NCI-H128 (cell line): ENCODE data around the gene SLC25A11.
A peak's percentile ranks its signal among the peaks of the same experiment; 100 is the strongest.

Experiments
- DNase-seq: peaks from one replicate; lab custom pipeline; 2025; ENCODE audit not compliant: unreplicated experiment; lab: John Stamatoyannopoulos, UW

SLC25A11 gene

DNA sequence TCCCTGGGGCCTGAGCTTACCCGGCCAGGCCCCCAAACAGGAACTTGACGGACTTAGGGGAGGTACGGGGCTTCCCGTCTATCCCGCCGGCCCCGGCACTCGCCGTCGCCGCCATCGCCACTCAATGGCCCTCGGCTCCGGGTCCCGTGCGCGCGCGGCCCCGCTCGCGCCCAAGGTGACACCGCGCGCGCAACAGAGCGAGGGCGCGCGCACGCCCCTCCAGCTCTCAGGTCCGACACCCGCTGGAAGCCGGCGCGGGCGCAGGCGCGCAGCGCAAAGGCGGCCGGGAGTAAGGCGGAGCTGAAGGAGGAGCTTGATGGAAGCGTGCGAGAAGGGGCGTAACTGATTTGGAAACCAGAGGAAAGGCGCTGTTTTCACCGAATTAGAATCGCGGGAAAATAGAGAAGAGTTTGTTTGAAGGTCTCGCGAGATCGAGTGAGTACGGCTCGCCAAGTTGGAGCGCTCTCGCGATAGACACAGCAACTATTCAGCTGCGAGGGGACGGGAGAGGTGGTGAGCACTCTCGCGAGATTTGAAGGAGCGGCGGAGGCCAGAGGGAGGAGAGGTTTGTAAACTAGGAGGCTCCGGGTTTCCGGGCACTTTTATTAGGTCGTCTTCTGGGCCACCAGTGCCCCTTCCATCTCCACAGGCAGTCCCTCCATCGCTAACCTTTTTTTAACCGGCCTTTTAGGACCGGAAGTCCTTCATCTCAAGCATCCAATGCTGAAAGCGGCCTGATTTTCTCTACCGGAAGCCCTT, at the start of gene SLC25A11, which contains the start of gene RNF167:
SLC25A11 (minus strand) TSS at position 251 of the 759 bp plus-strand sequence; CDS start at position 115, 136 bp downstream.
RNF167 (plus strand) TSS at position 473 of the 759 bp plus-strand sequence. CDS start 642 bp downstream, outside the sequence.
- DNase-seq = peak; percentile 93

DNA sequence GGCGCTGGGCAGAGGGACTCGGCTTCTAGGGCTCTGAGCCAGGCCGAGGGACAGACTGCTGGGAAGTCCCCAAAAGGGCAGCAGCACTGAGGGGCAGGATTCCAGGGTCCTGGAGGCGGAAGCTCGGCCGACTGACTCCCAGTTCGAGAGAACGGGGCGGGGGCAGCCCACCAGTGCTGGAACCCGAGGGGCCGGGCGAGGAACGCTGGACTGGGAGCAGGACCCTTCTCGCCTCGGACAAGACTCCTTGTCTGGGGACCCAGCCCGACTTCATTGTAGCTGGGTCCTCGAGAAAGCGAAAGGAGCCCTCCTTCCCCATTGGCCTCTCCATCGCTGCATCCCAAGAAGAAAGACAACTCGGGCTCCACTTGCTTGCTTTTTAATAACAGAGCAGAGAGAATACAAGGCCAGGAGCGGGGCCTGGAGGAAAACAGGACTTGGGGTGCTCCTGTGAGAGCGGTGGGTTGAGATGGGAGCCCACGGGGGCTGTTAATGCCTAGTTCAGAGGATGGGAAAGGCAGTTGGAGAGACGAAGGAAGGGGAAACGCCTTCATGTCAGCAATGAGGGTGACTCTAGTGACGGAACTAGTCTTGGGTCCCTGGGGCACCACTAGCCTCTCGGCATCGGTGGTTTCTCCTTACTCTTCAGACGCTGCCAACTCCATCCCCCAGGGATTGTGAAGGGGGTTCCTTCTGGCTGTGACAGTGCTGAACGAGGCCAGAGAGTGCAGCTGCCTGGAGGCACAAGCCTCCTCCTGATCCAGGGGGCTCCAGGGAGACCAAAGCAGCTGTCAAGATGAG, 48.1 kb upstream of the SLC25A11 start:
- no peak for DNase-seq

- DNase-seq = no peak
These were observed 47.3 kb upstream of the SLC25A11 start, which contains the start of gene CAMTA2 for GRCh38 chr17:4986951-4987766. Gene CAMTA2 (minus strand): TSS chr17:4987675. CDS start chr17:4986222, 1,453 bp downstream.

GRCh38 chr17:4986403-4986802, 46.6 kb upstream of the SLC25A11 start:
- no peak for DNase-seq

- DNase-seq = no peak
These were observed 42.5 kb upstream of the SLC25A11 start for GRCh38 chr17:4982305-4982704.

- no peak for DNase-seq
These were observed 40.9 kb upstream of the SLC25A11 start for GRCh38 chr17:4980644-4981216.

DNA sequence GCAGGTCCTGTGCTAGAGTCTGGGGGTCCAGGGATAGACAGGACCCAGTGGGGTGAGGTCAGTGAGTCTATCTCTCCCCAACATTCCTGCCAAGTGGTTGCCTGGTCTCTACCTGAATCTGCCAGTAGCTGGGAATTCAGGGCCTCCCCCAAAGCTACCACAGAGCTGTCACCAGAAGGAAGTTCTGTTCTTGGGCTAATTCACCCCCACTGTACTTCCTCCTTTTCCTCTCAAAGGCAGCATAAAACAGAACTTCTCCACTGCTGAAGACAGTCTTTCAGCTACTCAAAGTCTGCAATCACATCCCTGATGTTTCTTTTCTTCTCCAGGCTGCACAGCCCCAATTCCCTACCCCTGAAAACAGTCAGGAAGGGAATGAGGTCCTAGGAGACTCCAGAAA, 38.9 kb upstream of the SLC25A11 start:
- DNase-seq = no peak

DNA sequence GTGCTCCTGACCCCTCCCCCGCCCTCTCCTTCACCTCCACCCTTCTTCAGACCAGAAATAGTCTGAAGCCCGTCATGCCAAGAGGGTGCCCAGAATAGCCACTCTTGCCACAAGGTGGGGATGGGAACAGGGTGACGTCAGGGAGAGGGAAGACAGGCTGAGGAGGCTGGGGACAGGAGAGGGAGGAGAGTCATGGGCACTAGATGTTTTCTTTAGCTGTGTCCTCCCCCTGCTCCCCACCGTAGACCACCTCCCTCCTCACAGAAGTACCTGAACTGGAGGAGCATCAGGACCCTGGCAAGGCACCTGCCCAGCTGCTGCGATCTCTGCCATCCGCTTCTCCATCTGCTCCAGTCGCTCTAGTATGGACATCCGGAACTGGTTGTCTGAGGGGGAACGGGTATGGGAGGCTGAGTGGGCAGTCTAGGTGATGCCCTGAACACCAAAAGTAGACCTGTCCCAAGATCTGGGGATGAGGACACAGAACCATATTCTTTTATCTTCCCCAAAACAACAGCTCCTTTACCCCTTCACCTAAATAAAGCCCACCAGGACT, 34.3 kb upstream of the SLC25A11 start:
- DNase-seq = no peak

- DNase-seq = no peak
These were observed 33.6 kb upstream of the SLC25A11 start for GRCh38 chr17:4973256-4974114.

DNA sequence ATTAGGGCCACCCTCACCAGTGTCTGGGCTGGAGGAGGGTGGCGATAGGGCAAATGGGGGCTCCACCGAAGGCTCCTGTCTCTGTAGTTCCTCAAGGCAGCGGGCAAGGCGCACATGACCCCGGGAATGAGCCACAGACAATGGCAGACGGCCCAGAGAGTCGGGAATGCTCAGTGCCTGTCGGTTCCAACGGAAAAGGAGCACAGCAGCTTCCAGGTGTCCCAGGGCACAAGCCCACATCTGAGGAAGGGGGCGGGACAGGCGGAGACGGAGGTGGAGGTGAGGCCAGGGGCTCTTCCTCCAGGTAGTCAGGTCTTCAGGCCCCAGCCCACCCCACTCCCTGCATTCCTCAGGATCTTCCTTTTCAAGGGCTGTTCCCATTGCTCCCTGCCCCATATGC, 32.9 kb upstream of the SLC25A11 start:
- no peak for DNase-seq

DNA sequence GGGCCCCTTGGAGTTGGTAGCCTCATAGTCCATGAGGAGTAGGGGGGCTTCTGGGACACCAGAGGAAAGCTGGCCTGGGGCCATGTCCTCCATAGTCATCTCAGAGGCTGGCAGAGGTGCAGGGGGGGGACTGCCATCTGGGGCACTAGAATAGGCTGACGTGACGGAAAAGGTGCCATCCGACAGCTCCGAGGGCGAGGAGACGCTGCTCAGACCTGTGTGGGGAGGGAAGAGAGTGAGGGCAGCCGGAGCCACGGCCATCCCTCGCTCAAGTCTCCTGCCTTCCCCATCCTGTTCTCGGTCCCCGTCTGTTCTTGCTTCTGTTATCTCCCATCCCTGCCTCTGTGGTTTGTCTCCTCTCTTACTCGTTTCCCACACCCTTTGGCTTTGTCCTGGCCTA, 32.5 kb upstream of the SLC25A11 start:
- DNase-seq = no peak

GRCh38 chr17:4971826-4972225, 32.0 kb upstream of the SLC25A11 start:
- no peak for DNase-seq

DNA sequence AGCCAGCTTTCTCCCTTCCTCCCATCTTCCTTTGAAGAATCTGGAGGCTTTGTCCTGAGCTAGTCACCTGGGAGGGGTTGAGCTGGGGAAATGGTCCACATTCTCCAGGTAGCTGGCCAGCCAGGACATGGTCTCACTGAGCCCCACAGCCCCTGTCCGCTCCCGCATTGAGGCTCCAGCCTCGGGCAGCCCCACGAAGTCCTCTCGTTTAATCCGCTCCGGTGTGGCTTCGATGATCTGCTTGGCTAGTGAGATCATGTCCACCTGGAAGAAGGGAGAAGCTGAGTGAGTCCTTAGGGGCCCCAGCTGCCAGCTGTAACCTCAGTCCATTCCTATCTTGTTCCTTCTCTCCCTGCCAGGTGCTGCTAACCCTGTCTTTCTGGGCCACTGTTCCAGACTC, 30.4 kb upstream of the SLC25A11 start:
- DNase-seq = no peak

DNA sequence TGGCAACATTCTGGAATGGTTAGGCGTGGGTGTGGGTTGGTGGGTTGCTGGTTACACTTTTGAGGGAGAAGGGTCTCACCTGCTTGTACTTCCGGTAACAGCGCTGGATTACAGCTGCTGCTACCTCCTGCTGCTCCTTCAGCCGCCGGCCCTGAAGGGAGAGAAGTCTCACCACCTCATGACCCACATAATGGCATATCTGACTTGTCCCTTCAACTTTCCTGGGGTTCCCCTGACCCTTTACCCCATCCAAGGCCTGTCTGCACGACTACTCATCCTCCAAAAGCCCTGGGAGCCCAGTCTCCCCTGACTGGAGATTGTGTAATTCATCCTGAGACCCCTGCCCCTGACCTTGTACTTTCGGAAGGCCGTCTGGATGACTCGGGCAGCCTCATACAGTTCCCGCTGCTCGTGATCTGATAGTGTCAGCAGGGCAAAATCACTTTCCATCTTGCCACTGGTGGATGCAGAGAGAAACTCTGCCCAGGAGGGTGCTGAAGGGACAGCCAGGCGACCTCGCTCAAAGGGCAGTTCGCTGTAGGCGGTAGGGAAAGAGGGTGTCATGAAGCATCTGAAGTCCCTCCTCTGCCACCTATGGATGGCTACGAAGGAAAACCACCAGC, 29.8 kb upstream of the SLC25A11 start:
- DNase-seq = no peak

GRCh38 chr17:4969047-4969550, 29.3 kb upstream of the SLC25A11 start:
- no peak for DNase-seq

- no peak for DNase-seq
These were observed 28.7 kb upstream of the SLC25A11 start for GRCh38 chr17:4968486-4969046.

DNA sequence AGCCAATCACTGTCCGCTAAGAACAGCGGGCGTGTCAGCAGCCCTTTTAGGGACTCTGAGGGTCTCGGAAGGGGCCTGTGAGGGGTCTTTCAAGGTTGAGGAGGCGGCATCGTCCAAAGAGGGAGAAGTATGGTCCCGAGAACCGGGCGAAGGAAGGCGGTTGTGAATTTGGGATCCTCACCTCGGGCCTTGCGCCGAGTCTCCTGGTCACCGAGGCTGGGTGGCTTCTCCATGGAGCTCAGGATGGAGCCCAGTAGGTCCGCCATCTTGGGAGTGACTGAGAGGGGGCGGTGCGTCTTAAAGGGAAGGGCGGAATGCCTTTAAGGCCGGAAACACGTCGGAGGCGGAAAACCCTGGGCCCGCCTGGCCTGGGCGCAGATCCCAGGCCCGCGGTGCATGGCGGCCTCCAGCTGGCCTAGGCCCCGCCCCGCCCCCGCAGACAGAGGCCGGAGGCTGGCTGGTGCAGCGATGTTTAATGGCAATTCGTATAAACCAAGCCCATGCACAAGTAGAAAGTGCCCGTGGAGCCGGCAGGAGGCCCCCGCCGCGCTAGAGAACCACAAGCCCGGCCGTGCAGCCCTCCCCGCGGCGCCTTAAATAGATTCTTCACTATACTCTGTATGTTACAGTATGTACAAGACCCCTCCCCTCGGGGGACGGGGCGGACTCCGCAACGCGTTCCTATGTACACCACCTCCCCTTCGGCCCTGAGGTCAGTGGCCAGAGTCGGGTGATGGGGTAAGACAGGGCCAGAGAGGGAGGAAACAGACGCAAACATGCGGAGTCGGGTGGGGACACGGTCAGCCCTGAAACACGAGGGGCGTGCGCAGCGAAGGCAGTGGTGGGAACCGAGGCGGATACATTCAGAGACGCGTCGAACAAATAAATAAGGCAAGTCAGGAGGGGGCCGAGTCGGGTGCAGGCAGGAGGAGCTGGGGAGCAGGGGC, 28.0 kb upstream of the SLC25A11 start, which contains the start of gene SPAG7:
SPAG7 (minus strand) TSS at position 279 of the 947 bp plus-strand sequence; CDS start at position 266, 13 bp downstream.
- peak; percentile 86 for DNase-seq
